ENCODE data around the gene SLC17A1.

SLC17A1 gene

GRCh38 chr6:25833136-25833535 is 1.3 kb upstream of the SLC17A1 start:
- FAIRE-seq (no peak), DNase-seq (ENCODE audit: low spot score) (no peak)

GRCh38 chr6:25832670-25833069 is 818 bp upstream of the SLC17A1 start:
- DNase-seq (ENCODE audit: low spot score) (no peak), FAIRE-seq (no peak)

GRCh38 chr6:25832307-25832662 is 433 bp upstream of the SLC17A1 start:
- no peak for FAIRE-seq
- no peak for DNase-seq (ENCODE audit: low spot score)

- FAIRE-seq (no peak), DNase-seq (ENCODE audit: low spot score) (no peak)
Observed at GRCh38 chr6:25830458-25830857, 1.4 kb downstream of the SLC17A1 start.

GRCh38 chr6:25829375-25829774 is 2.5 kb downstream of the SLC17A1 start:
- FAIRE-seq (no peak), DNase-seq (ENCODE audit: low spot score) (no peak)

- FAIRE-seq, result no peak
Observed at GRCh38 chr6:25821341-25821740, 10.5 kb downstream of the SLC17A1 start.

GRCh38 chr6:25816252-25816651 is 15.6 kb downstream of the SLC17A1 start:
- FAIRE-seq, result no peak
- DNase-seq (ENCODE audit: low spot score), result no peak

More at GRCh38 chr6:25821341-25821740, 10.5 kb downstream of the SLC17A1 start:
- DNase-seq (ENCODE audit: low spot score), result no peak

- DNase-seq (ENCODE audit: low spot score), result no peak
- FAIRE-seq, result no peak
Observed at GRCh38 chr6:25815194-25815593, 16.7 kb downstream of the SLC17A1 start.

GRCh38 chr6:25804804-25805203 is 27.0 kb downstream of the SLC17A1 start:
- no peak for DNase-seq (ENCODE audit: low spot score)
- no peak for FAIRE-seq

GRCh38 chr6:25801436-25801835 is 30.4 kb downstream of the SLC17A1 start:
- FAIRE-seq, result no peak
- no peak for DNase-seq (ENCODE audit: low spot score)

- DNase-seq (ENCODE audit: low spot score) (no peak), FAIRE-seq (no peak)
Observed at GRCh38 chr6:25794784-25795183, 37.1 kb downstream of the SLC17A1 start.

- DNase-seq (ENCODE audit: low spot score) (no peak), FAIRE-seq (no peak)
Observed at GRCh38 chr6:25793970-25794369, 37.9 kb downstream of the SLC17A1 start.

- FAIRE-seq (no peak), DNase-seq (ENCODE audit: low spot score) (no peak)
Observed at GRCh38 chr6:25792016-25792415, 39.8 kb downstream of the SLC17A1 start.

GRCh38 chr6:25789475-25789874 is 42.4 kb downstream of the SLC17A1 start:
- FAIRE-seq (no peak), DNase-seq (ENCODE audit: low spot score) (no peak)

- FAIRE-seq (no peak), DNase-seq (ENCODE audit: low spot score) (peak; percentile 8)
Observed at GRCh38 chr6:25788305-25788922, 43.4 kb downstream of the SLC17A1 start.

- FAIRE-seq, result no peak
Observed at GRCh38 chr6:25787428-25787827, 44.4 kb downstream of the SLC17A1 start.

GRCh38 chr6:25781134-25781533 is 50.7 kb downstream of the SLC17A1 start:
- FAIRE-seq, result no peak
- DNase-seq (ENCODE audit: low spot score), result no peak

More at GRCh38 chr6:25787428-25787827, 44.4 kb downstream of the SLC17A1 start:
- no peak for DNase-seq (ENCODE audit: low spot score)

GRCh38 chr6:25777856-25778649 is 53.8 kb downstream of the SLC17A1 start:
- peak; percentile 38 for FAIRE-seq
- DNase-seq (ENCODE audit: low spot score), result no peak

GRCh38 chr6:25777031-25777430 is 54.8 kb downstream of the SLC17A1 start:
- no peak for FAIRE-seq
- no peak for DNase-seq (ENCODE audit: low spot score)

- DNase-seq (ENCODE audit: low spot score) (no peak), FAIRE-seq (no peak)
Observed at GRCh38 chr6:25774120-25774715, 57.6 kb downstream of the SLC17A1 start.

GRCh38 chr6:25769983-25770382 is 61.9 kb downstream of the SLC17A1 start:
- FAIRE-seq (no peak), DNase-seq (ENCODE audit: low spot score) (peak; percentile 7)

GRCh38 chr6:25768566-25768965 is 63.3 kb downstream of the SLC17A1 start:
- FAIRE-seq (no peak), DNase-seq (ENCODE audit: low spot score) (no peak)

- no peak for FAIRE-seq
- DNase-seq (ENCODE audit: low spot score), result no peak
Observed at GRCh38 chr6:25764611-25765010, 67.2 kb downstream of the SLC17A1 start.

Measured in RCC 7860 (cell line).